Stimulated activated CD4-positive, alpha-beta T cell treated with anti-CD3 and anti-CD28 coated beads, Interleukin-1b, Interleukin-23, amount 100 ng/mL, for 4 hours (primary cell): ENCODE results near the gene RPGRIP1L.

ENCODE experiments used
- DNase-seq, 2 donors: peaks; one replicate each; pipeline ENCODE4 v3.0.0-alpha.2; 2020; ENCODE audit warnings: low read depth in 2 of 2

The RPGRIP1L gene

DNA sequence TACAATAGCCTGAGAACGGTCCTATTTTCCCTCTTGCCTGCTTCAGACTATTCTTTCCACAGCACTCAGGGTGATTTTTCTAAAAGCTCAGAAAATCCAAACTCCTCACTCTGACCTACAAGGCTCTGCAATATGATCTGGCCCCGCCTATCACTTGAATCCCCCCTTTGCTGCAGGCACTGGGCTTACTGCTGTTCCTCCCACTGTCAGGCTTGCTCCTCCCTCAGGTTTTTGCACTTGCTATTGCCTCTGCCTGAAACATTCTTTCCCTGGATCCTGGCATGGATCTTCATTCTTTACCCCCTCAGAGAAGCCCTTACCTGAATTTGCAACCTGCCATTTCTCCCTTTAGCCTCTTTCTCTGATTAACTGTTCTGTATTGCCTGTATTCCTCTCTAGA is 52.3 kb downstream of the RPGRIP1L start:
- no peak for DNase-seq

DNA sequence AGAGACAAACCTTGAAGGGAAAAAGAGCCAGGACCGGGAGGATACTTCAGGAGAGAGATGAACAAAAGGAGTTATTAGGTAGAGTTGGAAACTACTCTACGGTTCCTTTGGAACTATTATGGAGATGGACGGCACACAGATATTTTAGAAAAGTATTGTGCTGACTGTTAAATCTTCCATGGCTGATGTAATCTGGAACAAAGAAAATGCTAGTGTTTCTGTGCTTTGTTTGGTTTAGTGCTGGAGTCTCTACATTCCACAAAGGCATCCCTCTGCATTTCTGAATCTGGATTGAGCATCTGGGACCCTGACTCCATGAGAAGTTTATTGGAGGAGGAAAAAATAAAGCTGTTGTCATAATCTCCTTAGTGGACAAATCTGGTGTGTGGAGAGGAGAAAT is 57.2 kb downstream of the RPGRIP1L start:
- DNase-seq: no peak

DNA sequence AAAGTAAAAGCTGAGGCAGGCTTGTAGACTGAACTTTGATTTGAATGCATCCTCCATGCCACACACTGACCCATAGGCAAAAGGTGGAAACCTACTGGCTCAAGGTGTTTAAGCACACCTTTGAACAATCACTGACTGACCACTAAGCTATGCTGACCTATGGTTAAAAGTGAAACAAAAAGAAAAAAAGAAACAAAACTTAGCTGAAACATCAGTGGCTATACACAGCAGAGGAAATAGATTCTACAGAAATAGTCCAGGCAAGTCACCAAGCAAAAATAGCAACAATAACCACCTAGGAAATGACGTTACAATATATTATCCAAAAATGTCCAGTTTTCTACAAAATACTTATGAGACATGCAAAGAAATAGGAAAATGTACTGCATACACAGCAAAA is 60.2 kb downstream of the RPGRIP1L start:
- no peak for DNase-seq

DNA sequence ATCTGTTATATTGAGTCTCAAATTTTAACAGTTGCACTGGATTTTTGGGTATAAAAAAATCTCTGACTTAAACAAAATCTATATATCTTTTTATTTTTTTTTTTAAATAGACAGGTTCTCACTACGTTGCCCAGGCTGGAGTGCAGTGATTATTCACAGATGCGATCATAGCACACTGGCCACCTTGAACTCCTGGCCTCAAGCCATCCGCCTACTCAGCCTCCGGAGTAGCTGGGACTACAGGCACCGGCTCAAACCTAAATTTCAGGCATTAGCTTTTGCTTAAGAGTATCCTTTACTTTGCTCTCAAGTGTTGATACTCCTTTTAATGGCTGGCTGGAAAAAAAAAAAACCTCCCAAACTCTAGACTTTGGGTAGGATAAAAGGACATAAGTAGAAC is 61.6 kb downstream of the RPGRIP1L start:
- DNase-seq: no peak

DNA sequence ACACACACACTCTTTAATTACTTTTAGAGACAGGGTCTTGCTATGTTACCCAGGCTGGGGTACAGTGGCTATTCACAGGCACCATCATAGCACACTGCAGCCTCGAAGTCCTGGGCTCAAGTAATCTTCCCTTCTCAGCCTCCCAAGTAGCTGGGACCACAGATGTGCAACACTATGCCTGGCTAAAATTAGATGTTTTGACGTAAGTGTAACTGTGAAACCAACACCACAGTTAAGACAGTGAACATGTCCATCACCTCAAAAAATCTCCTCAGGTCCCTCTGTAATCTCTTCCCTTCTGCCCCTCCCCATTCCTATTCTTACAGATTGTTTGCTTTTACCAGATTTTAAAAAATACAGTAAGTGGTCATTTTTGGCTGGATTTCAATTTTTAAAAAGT is 66.7 kb downstream of the RPGRIP1L start:
- no peak for DNase-seq

DNA sequence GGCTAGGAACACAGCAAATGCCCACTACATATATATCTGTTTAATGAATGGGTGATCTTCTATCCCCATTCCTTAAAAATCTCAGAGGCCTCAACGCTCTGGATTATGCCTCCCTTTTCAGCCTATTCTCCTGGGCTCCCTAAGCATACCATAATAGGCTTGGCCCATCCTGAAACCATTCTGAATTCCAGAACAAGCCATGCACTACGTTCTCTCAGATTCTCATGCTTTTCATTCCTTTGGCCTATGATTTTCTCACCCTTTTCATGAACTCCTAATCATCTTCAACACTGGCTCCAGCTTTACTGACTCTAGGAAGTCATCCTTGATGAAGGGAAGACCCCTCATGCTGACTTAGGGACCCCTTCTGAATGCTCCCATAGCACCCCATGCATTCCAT is 71.1 kb downstream of the RPGRIP1L start:
- DNase-seq: no peak

DNA sequence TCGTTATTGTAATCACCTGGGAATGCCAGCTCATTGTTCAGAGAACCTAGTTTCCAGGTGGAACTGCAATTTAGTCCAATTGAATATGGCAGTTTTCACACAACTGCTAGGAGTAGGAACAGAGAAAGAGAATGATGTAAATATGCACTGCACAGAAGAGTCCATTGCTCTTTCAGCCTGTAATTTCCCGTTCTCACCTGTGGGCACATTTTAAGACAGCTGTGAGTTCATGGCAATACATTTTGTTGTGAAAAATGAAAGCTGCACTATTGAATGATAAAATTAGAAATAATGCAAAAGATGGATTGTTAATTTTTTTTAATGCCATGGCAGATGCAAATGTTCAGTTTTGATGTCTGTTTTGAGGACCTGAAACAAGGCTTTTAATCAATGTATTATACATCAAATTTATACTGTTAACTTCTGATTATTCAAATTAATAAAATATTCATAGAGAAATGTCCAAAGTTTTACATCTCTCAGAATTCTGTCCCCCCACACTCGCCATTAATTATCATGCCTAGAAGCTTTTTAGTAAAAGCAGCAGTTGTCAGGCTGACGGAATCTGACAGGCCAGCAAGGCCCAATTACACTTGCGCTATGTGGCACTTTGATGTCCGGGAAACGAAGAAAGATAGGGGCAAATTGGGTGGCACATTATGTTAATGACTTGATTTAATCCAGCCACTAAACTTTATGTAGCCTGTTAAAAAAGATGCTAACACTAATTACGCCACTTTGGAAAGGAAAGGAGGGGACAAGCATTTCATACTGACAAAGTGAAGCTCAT is 72.2 kb downstream of the RPGRIP1L start:
- no peak for DNase-seq

DNA sequence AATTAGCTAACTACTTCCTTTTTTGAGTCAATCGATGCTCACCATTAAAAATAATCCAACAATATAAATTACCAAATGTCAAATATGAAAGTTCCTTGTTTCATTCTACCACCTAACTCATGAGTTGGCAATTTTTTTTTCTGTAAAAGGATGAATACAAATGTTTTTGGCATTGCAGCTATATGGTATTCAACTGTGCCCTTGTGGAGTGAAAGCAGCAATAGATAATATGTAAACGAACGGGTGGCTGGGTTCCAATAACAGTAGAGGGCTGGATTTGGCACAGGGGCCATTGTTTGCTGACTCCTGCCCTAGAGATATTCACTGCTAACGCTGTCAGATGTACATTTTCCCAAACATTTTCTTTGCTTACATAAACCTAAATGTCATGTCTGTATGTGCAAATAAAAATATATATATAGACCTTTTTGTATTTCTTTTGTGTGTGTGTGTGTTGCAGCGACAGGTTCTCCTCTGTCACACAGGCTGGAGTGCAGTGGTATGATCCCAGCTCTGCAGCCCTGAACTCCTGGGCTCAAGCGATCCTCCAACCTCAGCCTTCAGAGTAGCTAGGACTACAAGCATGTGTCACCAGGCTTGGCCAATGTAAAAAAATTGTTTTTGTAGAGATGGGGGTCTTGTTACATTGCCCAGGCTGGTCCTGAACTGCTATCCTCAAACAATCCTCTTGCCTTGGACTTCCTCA is 73.9 kb downstream of the RPGRIP1L start:
- no peak for DNase-seq

DNA sequence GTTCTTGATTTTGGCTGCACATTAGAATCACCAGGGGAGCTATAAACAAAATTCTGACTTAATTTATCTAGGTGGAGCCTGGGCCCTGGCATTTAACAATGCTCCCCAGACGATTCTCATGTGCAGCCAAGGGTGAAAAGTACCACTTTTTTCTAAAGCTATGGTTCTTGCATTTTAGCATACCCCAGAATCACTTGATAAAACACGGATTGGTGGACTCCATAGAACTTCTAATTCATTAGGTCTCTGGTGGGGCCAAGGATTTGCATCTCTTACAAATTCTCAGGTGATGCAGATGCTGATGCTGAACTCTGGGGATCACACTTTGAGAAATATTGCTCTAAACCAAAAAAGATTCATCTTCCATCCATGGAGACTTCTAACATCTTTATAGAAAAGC is 74.5 kb downstream of the RPGRIP1L start:
- no peak for DNase-seq

DNA sequence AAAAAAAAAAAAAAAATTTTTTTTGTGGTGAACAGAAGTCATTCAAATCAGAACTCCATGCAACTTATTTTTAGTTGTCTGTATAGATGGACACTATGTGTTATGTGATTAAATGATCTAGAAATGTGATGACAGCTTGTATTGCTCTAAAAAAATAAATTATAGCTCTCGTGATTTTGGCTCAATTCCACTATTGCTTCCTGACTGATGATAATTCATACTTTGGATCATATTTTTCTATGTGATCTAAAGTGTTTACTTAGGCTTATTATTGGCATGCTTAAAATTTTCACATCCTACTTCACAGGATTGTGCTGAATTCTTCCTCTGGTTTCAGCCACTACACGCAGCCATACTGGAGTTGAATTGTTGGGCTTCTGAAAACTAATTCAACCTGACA is 76.8 kb downstream of the RPGRIP1L start:
- no peak for DNase-seq

DNA sequence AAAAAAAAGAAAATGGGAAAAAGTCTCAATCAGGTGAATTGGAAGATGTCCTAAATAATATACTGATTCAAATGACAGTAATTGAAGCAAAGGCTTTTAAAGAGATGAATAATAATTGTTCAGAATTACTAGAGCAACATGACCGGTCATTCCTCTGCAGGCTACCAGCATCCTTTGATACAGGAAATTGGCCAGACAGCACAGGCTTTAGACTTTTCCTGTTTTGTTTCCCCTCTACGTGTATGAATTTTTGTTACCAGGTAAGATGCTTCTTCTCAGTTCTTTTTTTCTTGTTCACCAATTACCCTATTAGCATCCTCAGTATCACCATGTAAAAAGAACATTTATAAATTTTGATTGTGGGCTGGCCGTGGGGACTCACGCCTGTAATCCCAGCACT is 77.5 kb downstream of the RPGRIP1L start:
- DNase-seq: no peak

DNA sequence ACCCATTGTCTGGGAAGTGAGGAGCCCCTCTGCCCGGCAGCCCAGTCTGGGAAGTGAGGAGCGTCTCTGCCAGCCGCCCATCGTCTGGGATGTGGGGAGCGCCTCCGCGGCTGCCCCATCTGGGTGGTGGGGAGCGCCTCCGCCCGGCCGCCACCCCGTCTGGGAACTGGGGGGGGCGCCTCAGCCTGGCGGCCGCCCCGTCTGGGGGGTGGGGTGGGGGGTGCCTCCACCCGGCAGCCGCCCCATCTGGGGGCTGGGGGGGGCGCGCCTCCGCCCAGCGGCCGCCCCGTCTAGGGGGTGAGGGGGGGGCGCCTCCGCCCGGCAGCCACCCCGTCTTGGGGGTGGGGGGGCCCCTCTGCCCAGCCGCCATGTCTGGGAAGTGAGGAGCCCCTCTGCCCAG is 78.4 kb downstream of the RPGRIP1L start:
- no peak for DNase-seq

DNA sequence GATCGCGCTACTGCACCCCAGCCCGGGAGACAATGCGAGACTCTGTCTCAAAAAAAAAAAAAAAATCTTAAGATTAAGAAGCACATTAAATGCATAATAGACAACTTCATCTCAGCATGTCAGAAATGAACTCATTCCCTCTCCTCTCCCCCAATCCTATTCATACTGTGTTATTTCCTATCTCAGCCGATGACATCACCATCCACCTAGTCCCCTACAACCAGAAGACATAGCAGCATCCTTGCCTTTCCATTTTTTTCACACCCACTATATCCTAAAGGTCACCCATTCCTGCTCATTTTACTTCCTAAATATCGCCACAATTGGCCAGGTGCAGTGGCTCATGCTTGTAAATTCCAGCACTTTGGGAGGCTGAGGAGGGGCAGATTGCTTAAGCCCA is 81.3 kb downstream of the RPGRIP1L start:
- DNase-seq: no peak

DNA sequence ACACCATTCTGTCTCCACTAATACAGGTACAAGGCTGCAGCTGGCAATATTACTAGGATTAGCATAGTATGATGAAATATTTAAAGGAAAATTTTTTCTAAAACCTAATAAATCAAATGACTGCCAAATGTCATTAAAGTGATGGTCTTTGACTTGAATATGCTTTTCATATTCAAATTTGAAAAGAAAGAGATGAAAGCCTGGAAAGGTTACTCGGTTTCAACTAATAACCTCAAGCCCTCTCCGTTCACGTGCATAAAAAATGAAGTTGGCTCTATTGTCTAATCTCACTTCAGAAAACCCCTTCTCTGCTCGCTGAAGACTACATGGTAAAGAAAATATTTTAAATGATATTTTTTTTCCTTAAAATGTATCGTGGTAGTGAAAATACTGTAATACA is 83.2 kb downstream of the RPGRIP1L start:
- no peak for DNase-seq

DNA sequence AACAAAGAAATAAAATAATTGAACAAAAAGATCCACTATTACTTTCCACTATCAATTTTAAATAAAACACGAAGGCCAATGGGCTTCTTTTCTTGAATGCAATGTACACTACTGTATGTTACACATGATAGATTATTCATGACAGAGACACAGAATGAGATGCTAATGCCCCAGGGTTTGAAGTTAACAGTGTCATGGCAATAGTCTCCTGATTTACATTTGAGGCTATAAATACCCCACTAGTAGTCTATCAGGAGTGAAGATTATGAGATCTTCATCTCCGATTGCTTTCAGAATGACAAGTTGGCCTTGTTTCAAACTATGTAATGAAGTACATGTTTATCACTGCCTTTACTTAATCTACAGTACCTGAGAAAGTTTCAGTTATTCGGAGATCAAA is 84.4 kb downstream of the RPGRIP1L start:
- no peak for DNase-seq

DNA sequence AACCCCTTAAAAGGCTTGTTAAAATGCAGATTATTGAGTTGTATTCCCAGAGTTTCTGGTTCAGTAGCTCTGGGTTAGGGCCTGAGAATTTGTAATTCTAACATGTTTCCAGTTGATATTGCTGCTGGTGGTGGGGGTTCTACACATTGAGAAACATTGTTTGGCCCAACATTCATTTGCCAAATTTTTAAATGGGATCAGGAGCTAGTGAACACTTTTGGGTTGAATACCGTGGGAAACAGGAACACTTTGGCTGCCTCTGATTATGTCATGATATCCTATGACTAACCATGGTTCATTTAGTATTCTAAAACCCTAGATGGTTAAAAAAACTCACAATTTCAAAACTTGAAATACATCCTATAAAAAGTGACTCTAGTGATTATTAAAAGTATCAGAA is 89.3 kb downstream of the RPGRIP1L start:
- DNase-seq: no peak

DNA sequence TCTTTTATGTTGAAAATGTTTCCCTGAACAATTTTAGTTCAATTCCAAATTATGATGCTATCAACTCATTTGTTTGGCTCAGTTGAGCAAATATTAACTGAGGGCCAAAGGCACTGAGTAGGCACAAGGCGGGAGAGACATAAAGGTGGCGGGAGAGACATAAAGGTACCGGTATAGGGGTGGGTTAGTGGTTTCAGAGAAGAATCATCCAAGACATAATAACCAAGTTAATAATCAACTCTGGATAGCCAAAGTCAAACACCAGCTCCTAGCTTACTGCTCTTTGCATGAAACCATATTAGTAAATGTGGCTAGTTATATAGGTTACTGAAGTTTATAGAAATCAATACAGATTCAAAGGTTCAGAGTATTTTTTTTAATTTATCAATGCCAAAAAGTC is 91.7 kb downstream of the RPGRIP1L start:
- DNase-seq: no peak

DNA sequence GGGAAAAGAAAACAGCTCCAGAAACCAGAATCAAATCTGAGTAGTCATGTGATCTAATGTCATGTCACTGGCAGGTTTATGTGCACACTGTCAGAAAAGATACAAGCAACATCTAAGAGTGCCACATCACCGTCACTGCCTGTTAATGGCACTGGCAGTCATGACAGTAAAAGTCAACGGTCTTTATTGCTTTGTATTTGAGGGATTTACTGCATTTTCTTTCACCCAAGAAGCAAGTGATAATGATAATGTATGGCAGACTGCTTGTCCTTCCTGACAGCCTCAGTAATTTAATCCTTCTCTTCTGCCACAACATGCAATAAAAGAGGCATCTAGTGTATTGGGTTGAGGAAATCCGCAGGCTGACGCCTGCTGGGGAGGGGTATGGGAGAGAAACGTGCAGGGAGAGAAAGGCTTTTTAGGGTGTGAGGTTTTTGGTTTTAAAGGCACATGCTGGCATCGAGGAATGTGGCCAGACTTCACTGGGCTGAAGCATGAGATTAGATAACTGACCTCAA is 92.4 kb downstream of the RPGRIP1L start:
- DNase-seq: no peak

DNA sequence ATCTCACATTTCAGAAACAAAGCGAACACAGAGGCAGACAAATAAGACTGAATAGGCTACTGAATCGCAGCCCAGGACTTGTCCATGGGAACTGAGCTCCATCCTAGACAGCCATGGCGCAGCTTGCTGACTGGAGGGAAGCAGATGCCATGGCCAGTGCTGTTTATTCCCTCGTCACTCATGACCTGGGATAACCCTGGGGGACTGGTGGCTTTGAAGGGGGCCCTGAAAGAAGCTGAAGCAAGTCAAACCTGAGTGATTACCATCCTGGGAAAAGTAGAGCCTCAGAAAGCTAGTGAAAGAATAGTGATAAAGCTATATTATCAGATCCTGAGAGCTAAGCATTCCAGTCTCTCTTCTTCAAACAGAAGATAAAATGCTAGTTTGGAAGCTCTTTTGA is 94.1 kb downstream of the RPGRIP1L start:
- DNase-seq: no peak

DNA sequence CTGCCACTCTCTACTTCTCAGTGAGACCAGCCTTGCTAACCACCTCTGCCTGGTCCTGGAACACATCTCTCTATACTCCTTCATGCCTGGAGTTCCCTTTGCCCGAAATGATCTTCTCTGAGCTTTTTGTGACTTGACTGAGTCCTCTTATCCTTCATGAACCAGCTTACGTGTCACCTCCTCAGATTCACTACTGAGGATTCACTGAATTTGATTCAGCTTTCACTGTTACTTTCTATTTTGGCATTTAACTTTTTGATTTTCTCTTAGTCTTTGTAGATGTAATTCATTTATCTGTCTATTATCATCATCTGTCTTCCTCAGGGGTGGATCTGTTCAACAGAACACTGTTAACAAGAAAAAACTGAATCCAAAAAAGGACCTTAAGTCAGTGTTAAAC is 95.6 kb downstream of the RPGRIP1L start:
- no peak for DNase-seq

DNA sequence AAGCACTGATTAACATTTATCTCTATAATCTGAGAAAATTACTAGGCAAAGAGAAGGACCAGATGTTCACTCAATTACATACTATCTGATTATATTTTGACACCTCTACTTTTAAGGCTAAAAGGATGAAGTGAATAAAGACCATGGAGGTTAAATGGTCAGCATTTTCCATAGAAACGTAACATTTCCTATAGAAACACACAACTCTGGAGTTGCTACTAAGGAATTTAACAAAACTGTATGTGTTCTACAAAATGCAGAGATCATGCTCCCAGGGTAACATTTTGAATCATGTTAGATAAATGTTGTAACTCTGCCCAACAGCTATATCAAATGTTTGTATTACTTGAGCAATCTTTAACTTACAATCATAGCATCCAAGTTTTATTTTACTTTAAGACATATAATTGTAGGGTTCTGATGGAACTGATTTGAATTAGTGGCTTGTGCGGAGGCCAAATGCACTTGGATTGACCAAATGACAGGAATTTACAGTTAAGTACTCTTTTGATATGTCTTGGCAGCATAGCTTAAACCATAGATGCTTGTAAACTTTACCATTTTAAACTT is 97.7 kb downstream of the RPGRIP1L start:
- DNase-seq: no peak

DNA sequence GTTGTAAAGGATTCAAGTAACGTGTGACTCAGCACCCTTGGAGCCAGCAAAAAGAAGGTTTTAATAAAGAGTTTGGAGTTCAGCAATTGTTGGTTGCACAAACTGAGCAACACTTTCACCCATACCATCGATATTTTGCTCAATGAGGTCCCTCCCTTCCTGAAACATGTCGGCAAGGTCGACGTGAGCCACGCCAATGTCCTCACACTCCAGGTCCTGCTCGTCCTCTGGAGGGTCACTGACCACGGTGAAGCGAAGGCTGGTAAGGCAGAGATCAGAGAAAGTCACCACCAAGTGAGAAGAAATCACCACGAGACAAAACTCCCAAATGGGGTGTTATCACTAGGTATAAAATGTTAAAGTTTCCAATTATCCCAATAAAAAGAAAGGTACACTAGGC is 98.3 kb downstream of the RPGRIP1L start:
- no peak for DNase-seq

DNA sequence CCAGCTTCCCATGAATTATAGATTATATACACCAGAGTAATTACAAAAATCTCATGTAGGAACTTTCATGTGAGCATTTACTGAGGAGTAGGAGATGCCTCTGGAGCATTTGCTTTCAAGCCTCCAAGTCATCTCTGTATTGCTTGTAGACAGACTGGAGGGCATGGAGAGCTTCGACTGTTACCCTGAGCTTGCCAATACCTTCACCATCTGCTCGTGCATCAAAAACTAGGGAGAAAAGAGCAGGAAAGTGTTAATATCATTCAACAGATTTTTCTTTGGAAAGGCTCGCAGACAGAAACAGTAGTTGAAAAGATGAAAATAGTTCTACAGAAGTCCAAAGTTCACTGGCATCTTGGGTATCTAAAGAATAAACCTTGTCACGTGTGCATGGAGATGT is 101.7 kb downstream of the RPGRIP1L start:
- no peak for DNase-seq
